PC-3 (cell line): ENCODE data around the gene KCNIP2. TPM values are rescaled to one million over a fixed set of nuclear protein-coding genes. Genes with fewer than 3 reads are reported as not detected.

Experiments used
- ATAC-seq: fragments of 200-7000 bp; cut with Tn5 transposase; 2 replicates; pipeline ENCODE4 v1.9.1; 2020; ENCODE audit warnings: mild to moderate bottlenecking, moderate library complexity
- BruUV-seq: library from RNA; stranded (reverse); fragments of 400-500 nt; replicated peaks from 2 replicates; lab custom pipeline; 2021; lab: Mats Ljungman, UMichigan
- CTCF ChIA-PET: fragments of 300-600 bp; sonication (Branson Sonifier 250); formaldehyde crosslinking; loops from one replicate; lab custom pipeline; 2022; ENCODE audit warnings: antibody characterized with exemption; lab: Charles Lee
- POLR2A ChIA-PET: fragments of 300-600 bp; sonication (Branson Sonifier 250); formaldehyde crosslinking; loops from one replicate; lab custom pipeline; 2022; ENCODE audit warnings: antibody characterized with exemption; ENCODE audit not compliant: unreplicated experiment; lab: Charles Lee
- DNase-seq: peaks from one replicate; pipeline ENCODE4 v3.0.0-alpha.2; 2015
- H2AFZ ChIP-seq: fragments of 300-600 bp; sonication (generic); 2 replicates; pipeline ENCODE4 v1.6.0; 2016; ENCODE audit warnings: antibody characterized with exemption, low read length
- H3F3A ChIP-seq: fragments of 300-600 bp; sonication (generic); one replicate; pipeline ENCODE4 v1.6.0; 2017; ENCODE audit warnings: antibody characterized with exemption, low read length, control low read depth, mild to moderate bottlenecking; ENCODE audit not compliant: unreplicated experiment
- H3K27ac ChIP-seq: fragments of 300-600 bp; sonication (generic); 2 replicates; pipeline ENCODE4 v1.5.1; 2016; ENCODE audit warnings: mild to moderate bottlenecking, low read length
- H3K27me3 ChIP-seq: fragments of 300-600 bp; sonication (generic); 2 replicates; pipeline ENCODE4 v1.6.1; 2016; ENCODE audit warnings: low read length, mixed read lengths
- H3K36me3 ChIP-seq: fragments of 300-600 bp; sonication (generic); 2 replicates; pipeline ENCODE4 v1.6.1; 2016; ENCODE audit warnings: low read depth, mixed run types, low read length, mixed read lengths
- H3K4me1 ChIP-seq: fragments of 300-600 bp; sonication (generic); 2 replicates; pipeline ENCODE4 v1.5.1; 2016; ENCODE audit warnings: low read length; ENCODE audit not compliant: insufficient read depth
- H3K4me2 ChIP-seq: fragments of 300-600 bp; sonication (generic); 2 replicates; pipeline ENCODE4 v1.6.0; 2016; ENCODE audit warnings: low read length
- H3K4me3 ChIP-seq: fragments of 300-600 bp; sonication (generic); 2 replicates; pipeline ENCODE4 v1.5.1; 2016; ENCODE audit warnings: mild to moderate bottlenecking, low read length, mixed read lengths
- H3K79me2 ChIP-seq: fragments of 300-600 bp; sonication (generic); 2 replicates; pipeline ENCODE4 v1.6.1; 2017; ENCODE audit warnings: low read length, mixed read lengths
- H3K9ac ChIP-seq: fragments of 300-600 bp; sonication (generic); 2 replicates; pipeline ENCODE4 v1.6.0; 2016; ENCODE audit warnings: mild to moderate bottlenecking, low read length
- H3K9me2 ChIP-seq: fragments of 300-600 bp; sonication (generic); replicated peaks from 2 replicates; pipeline ENCODE4 v1.6.1; 2016; ENCODE audit warnings: mixed run types, low read length, mixed read lengths
- H3K9me3 ChIP-seq: fragments of 300-600 bp; sonication (generic); 2 replicates; pipeline ENCODE4 v1.6.1; 2016; ENCODE audit warnings: low read length, mixed read lengths
- H4K20me1 ChIP-seq: fragments of 300-600 bp; sonication (generic); 2 replicates; pipeline ENCODE4 v1.6.1; 2016; ENCODE audit warnings: low read length, mixed read lengths
- CTCF ChIP-seq: fragments of 300-600 bp; sonication (generic); conservative IDR thresholded peaks from 2 replicates; pipeline ENCODE4 v1.5.1; 2017; ENCODE audit warnings: antibody characterized with exemption, low read depth, mild to moderate bottlenecking, low read length
- EZH2 ChIP-seq: fragments of 300-600 bp; sonication (generic); IDR thresholded peaks from one replicate; pipeline ENCODE4 v1.6.1; 2017; ENCODE audit warnings: antibody characterized with exemption, mild to moderate bottlenecking, low read length; ENCODE audit not compliant: unreplicated experiment
- EZH2phosphoT487 ChIP-seq: fragments of 300-600 bp; sonication (generic); IDR thresholded peaks from 2 replicates; pipeline ENCODE4 v1.6.1; 2018; ENCODE audit warnings: mild to moderate bottlenecking, antibody characterized with exemption, low read length, borderline replicate concordance
- intact Hi-C: fragments of 100-400 bp; cut with micrococcal nuclease; formaldehyde crosslinking; loops from 2 replicates; pipeline ENCODE4 v1.9.0; 2023
- total RNA-seq: library from RNA; depleted of rRNA; stranded (reverse); fragments of >200 nt; gene quantifications from 2 replicates; pipeline ENCODE4 v1.2.3, GENCODE V29; 2014

Gene KCNIP2
- total RNA-seq, 1 experiment from 2014 or later: 1.5 TPM

- no peaks in the 10 kb centered on the region for H3K27me3 ChIP-seq
- H3K9me3 ChIP-seq: no peaks in the 10 kb centered on the region
- intact Hi-C loops: no loop called here
- H3K36me3 ChIP-seq: no peaks in the 10 kb centered on the region
- peaks cover 16% of the 10 kb centered on the region; the same call in 1 of the 2 replicates for H3K4me1 ChIP-seq
- no peaks in the 10 kb centered on the region for H3F3A ChIP-seq
- ATAC-seq: no peak
- no TSS peak for BruUV-seq
- POLR2A ChIA-PET: no interaction called here
- H3K4me2 ChIP-seq: no peak overlapping the region
- H3K79me2 ChIP-seq: no peaks in the 10 kb centered on the region
- H2AFZ ChIP-seq: no peak overlapping the region
- TF ChIP-seq EZH2phosphoT487 (no peak), CTCF (no peak), EZH2 (no peak)
- H3K27ac ChIP-seq: no peak overlapping the region
- CTCF ChIA-PET: interaction anchor here (0.7 kb wide), 1 partner anchor 262 kb away, joined by 3 read pairs; no protein-coding TSS in a partner anchor
- H4K20me1 ChIP-seq: no peaks in the 10 kb centered on the region
- no peaks in the 10 kb centered on the region for H3K9me2 ChIP-seq
- H3K9ac ChIP-seq: no peak overlapping the region
- H3K4me3 ChIP-seq: no peak overlapping the region
- no peak for DNase-seq
Observed at GRCh38 chr10:101839002-101839401, 4.6 kb downstream of the KCNIP2 start.

DNA sequence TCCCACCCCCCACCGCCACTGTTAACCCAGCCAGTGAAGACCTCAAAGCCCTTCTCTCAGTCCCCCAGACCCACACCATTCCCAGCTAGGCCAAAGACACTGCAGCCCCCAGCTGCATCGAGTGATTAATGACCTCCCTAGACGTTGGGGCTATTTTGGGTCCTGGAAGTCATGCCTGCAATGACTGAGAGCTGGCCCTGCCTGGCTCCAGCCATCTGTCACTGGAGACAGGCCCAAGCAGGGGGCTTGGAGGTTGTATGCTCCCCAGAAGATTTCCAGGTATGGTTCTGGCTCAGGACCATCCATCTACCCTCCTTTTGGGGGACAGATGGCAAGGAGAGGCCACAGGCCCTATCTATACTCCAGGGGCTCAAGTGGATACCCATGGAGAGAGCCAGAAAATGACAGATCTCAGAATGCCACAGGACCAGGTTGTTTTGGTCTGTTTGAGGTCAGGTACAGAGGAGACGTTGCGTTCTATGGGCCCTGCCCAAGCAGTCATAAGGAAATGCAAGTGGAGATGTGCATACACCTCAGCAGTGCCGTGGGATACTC lies 5.1 kb downstream of the KCNIP2 start:
- H4K20me1 ChIP-seq: no peaks in the 10 kb centered on the region
- ChIA-PET POLR2A (no interaction called here), CTCF (no interaction called here)

More for the DNA sequence above, 5.1 kb downstream of the KCNIP2 start:
- no peak overlapping the region for H3K9ac ChIP-seq
- no peaks in the 10 kb centered on the region for H3K27me3 ChIP-seq
- no peaks in the 10 kb centered on the region for H3K9me3 ChIP-seq
- no peak for ATAC-seq
- TF ChIP-seq CTCF: no peak
- TF ChIP-seq EZH2phosphoT487: no peak
- no peaks in the 10 kb centered on the region for H3K79me2 ChIP-seq
- intact Hi-C loops: no loop called here
- no peak overlapping the region for H2AFZ ChIP-seq
- H3K27ac ChIP-seq: no peak overlapping the region
- H3K4me1 ChIP-seq: peaks cover 16% of the 10 kb centered on the region; the same call in 1 of the 2 replicates
- H3K36me3 ChIP-seq: no peaks in the 10 kb centered on the region
- H3F3A ChIP-seq: no peaks in the 10 kb centered on the region
- H3K9me2 ChIP-seq: no peaks in the 10 kb centered on the region
- H3K4me2 ChIP-seq: no peak overlapping the region
- no peak overlapping the region for H3K4me3 ChIP-seq
- BruUV-seq: no TSS peak
- DNase-seq: no peak
